ENCODE results near the gene PMPCA. TPM values are rescaled to one million over a fixed set of nuclear protein-coding genes. Genes with fewer than 3 reads are reported as not detected.
"Not testable (repeated sequence)": the region's sequence is repeated elsewhere in the genome, so short reads cannot be mapped to it uniquely, and the experiment has no call there.

Gene PMPCA
- total RNA-seq, 1 donor from 2014 or later, result 86.6 TPM

GRCh38 chr9:136419092-136419420 is 8.6 kb downstream of the PMPCA start:
- no peak for DNase-seq (ENCODE audit: low read depth, low spot score)
- TF ChIP-seq CTCF (conservative IDR thresholded peaks at IDR 0.05), result no peak
- H3K4me1 Mint-ChIP-seq, result no peaks in the 10 kb centered on the region
- no peaks in the 10 kb centered on the region for H3K9me3 Mint-ChIP-seq
- H3K4me3 Mint-ChIP-seq, result no peak overlapping the region
- peaks cover 6% of the 10 kb centered on the region for H3K36me3 Mint-ChIP-seq (ENCODE audit: low read depth)
- H3K27me3 Mint-ChIP-seq (ENCODE audit: low read depth), result no peaks in the 10 kb centered on the region
- no peak overlapping the region for H3K27ac Mint-ChIP-seq (ENCODE audit: unreplicated experiment)

- no peak for DNase-seq (ENCODE audit: low read depth, low spot score)
- H3K36me3 Mint-ChIP-seq (ENCODE audit: low read depth), result peaks cover 8% of the 10 kb centered on the region
- no peak for TF ChIP-seq CTCF (conservative IDR thresholded peaks at IDR 0.05)
- no peaks in the 10 kb centered on the region for H3K9me3 Mint-ChIP-seq
- no peaks in the 10 kb centered on the region for H3K27me3 Mint-ChIP-seq (ENCODE audit: low read depth)
- H3K27ac Mint-ChIP-seq (ENCODE audit: unreplicated experiment), result no peak overlapping the region
- H3K4me3 Mint-ChIP-seq, result no peak overlapping the region
- no peaks in the 10 kb centered on the region for H3K4me1 Mint-ChIP-seq
Observed at GRCh38 chr9:136421791-136422190, 11.3 kb downstream of the PMPCA start.

GRCh38 chr9:136422876-136423275 is 12.4 kb downstream of the PMPCA start:
- no peak overlapping the region for H3K27ac Mint-ChIP-seq (ENCODE audit: unreplicated experiment)

GRCh38 chr9:136423432-136424146 is 13.1 kb downstream of the PMPCA start:
- TF ChIP-seq CTCF (conservative IDR thresholded peaks at IDR 0.05), result no peak
- no peak for DNase-seq (ENCODE audit: low read depth, low spot score)
- H3K9me3 Mint-ChIP-seq, result no peaks in the 10 kb centered on the region
- no peak overlapping the region for H3K4me3 Mint-ChIP-seq
- no peak overlapping the region for H3K27ac Mint-ChIP-seq (ENCODE audit: unreplicated experiment)
- no peaks in the 10 kb centered on the region for H3K27me3 Mint-ChIP-seq (ENCODE audit: low read depth)
- peaks cover 9% of the 10 kb centered on the region for H3K36me3 Mint-ChIP-seq (ENCODE audit: low read depth)
- H3K4me1 Mint-ChIP-seq, result no peaks in the 10 kb centered on the region

More at GRCh38 chr9:136422876-136423275, 12.4 kb downstream of the PMPCA start:
- H3K27me3 Mint-ChIP-seq (ENCODE audit: low read depth), result no peaks in the 10 kb centered on the region
- no peak overlapping the region for H3K4me3 Mint-ChIP-seq
- DNase-seq (ENCODE audit: low read depth, low spot score), result no peak
- H3K9me3 Mint-ChIP-seq, result no peaks in the 10 kb centered on the region
- H3K36me3 Mint-ChIP-seq (ENCODE audit: low read depth), result peaks cover 9% of the 10 kb centered on the region
- no peak for TF ChIP-seq CTCF (conservative IDR thresholded peaks at IDR 0.05)
- no peaks in the 10 kb centered on the region for H3K4me1 Mint-ChIP-seq

GRCh38 chr9:136424750-136425362 is 14.4 kb downstream of the PMPCA start:
- peak overlapping the region; percentile 31 for H3K4me3 Mint-ChIP-seq
- no peaks in the 10 kb centered on the region for H3K4me1 Mint-ChIP-seq
- DNase-seq (ENCODE audit: low read depth, low spot score), result no peak
- peaks cover 5% of the 10 kb centered on the region for H3K36me3 Mint-ChIP-seq (ENCODE audit: low read depth)
- no peak for TF ChIP-seq CTCF (conservative IDR thresholded peaks at IDR 0.05)
- H3K27me3 Mint-ChIP-seq (ENCODE audit: low read depth), result no peaks in the 10 kb centered on the region
- H3K27ac Mint-ChIP-seq (ENCODE audit: unreplicated experiment), result peak overlapping the region; percentile 35
- H3K9me3 Mint-ChIP-seq, result no peaks in the 10 kb centered on the region

- peak overlapping the region; percentile 31 for H3K4me3 Mint-ChIP-seq
- not testable (repeated sequence) for H3K27me3 Mint-ChIP-seq (ENCODE audit: low read depth); H3K4me1 Mint-ChIP-seq; H3K9me3 Mint-ChIP-seq; DNase-seq (ENCODE audit: low read depth, low spot score); H3K36me3 Mint-ChIP-seq (ENCODE audit: low read depth)
- H3K27ac Mint-ChIP-seq (ENCODE audit: unreplicated experiment), result peak overlapping the region; percentile 35
Observed at GRCh38 chr9:136425367-136425766, 14.9 kb downstream of the PMPCA start.

Data from neural crest cell (in vitro differentiated cells).